Measurements from ENCODE around the gene G0S2. TPM values are rescaled to one million over a fixed set of nuclear protein-coding genes. Genes with fewer than 3 reads are reported as not detected.
"Not testable (repeated sequence)": the region's sequence is repeated elsewhere in the genome, so short reads cannot be mapped to it uniquely, and the experiment has no call there.

G0S2 gene
- total and polyA plus RNA-seq, 7 experiments from 2014 or later, result 0.39 to 128 (median 49.2) TPM; not detected in 3

- POLR2A ChIA-PET, result interaction anchor here (0.9 kb wide), 1 partner anchor 26 kb away, joined by 3 read pairs; no protein-coding TSS in a partner anchor
- peak overlapping the region in 1 of 10 donors; percentile 3 for H3K4me3 Mint-ChIP-seq
- ATAC-seq (no peak), DNase-seq (no peak)
- Histone ChIP-seq H3K27ac (ENCODE audit: low read depth, low read length) (no peak overlapping the region), H3K4me1 (ENCODE audit: control insufficient read depth in 2 of 2, insufficient read depth in 2 of 2, low read length in 2 of 2) (peaks cover 0 to 9% of the 10 kb centered on the region in 2 donors), H3K27me3 (ENCODE audit: control insufficient read depth in 2 of 2, insufficient read depth in 2 of 2, low read length in 2 of 2) (no peaks in the 10 kb centered on the region), H3K9me3 (ENCODE audit: control insufficient read depth in 2 of 3, low read length in 3 of 3) (no peaks in the 10 kb centered on the region), H3K36me3 (ENCODE audit: control insufficient read depth in 2 of 3, insufficient read depth in 3 of 3, low read length in 3 of 3) (no peaks in the 10 kb centered on the region), H3K4me3 (ENCODE audit: low read length) (no peak overlapping the region)
- peaks cover 0 to 14% (median 0%) of the 10 kb centered on the region in 5 donors for H3K36me3 Mint-ChIP-seq
- H3K27me3 Mint-ChIP-seq, result no peaks in the 10 kb centered on the region
- CTCF ChIA-PET, result interaction anchor here (0.6 to 1.4 kb wide), 3 partner anchors 9 to 132 kb away, joined by 3 to 6 read pairs (median 4); no protein-coding TSS in a partner anchor
- peak overlapping the region in 3 of 9 donors; percentile 0 to 76 (median 2) for H3K27ac Mint-ChIP-seq
- peaks cover 0 to 3% (median 0%) of the 10 kb centered on the region in 11 donors for H3K9me3 Mint-ChIP-seq
- intact Hi-C loops (cut with micrococcal nuclease), result loop anchor here in 1 of 2 donors (2.0 kb wide), 1 partner anchor 18 kb away; no protein-coding TSS in a partner anchor
- peaks cover 12 to 57% (median 16%) of the 10 kb centered on the region in 7 donors for H3K4me1 Mint-ChIP-seq
Measured at GRCh38 chr1:209697126-209697525, 21.9 kb downstream of the G0S2 start.

- ATAC-seq; POLR2A ChIA-PET; H3K36me3 ChIP-seq (ENCODE audit: control insufficient read depth in 2 of 3, insufficient read depth in 3 of 3, low read length in 3 of 3); H3K9me3 ChIP-seq (ENCODE audit: control insufficient read depth in 2 of 3, low read length in 3 of 3); H3K27me3 Mint-ChIP-seq; H3K27me3 ChIP-seq (ENCODE audit: control insufficient read depth in 2 of 2, insufficient read depth in 2 of 2, low read length in 2 of 2); H3K27ac ChIP-seq (ENCODE audit: low read depth, low read length); H3K4me1 ChIP-seq (ENCODE audit: control insufficient read depth in 2 of 2, insufficient read depth in 2 of 2, low read length in 2 of 2); intact Hi-C loops (cut with micrococcal nuclease); H3K4me3 ChIP-seq (ENCODE audit: low read length); H3K9me3 Mint-ChIP-seq; DNase-seq; H3K4me3 Mint-ChIP-seq: not testable (repeated sequence)
- H3K27ac Mint-ChIP-seq, result peak overlapping the region in 1 of 9 donors; percentile 5
- H3K4me1 Mint-ChIP-seq, result peaks cover 5 to 58% (median 10%) of the 10 kb centered on the region in 7 donors
- H3K36me3 Mint-ChIP-seq, result peaks cover 0 to 16% (median 0%) of the 10 kb centered on the region in 5 donors
- CTCF ChIA-PET, result interaction anchor here (1.1 kb wide), 1 partner anchor 9 kb away, joined by 3 read pairs; no protein-coding TSS in a partner anchor
Measured at GRCh38 chr1:209700686-209701085, 25.5 kb downstream of the G0S2 start.

GRCh38 chr1:209702832-209703231, 27.6 kb downstream of the G0S2 start:
- H3K27ac ChIP-seq (ENCODE audit: low read depth, low read length), result no peak overlapping the region
- ChIA-PET POLR2A (no interaction called here), CTCF (interaction anchor here (1.0 to 1.6 kb wide), 2 partner anchors 10 to 15 kb away, joined by 4 read pairs; no protein-coding TSS in a partner anchor)
- intact Hi-C loops (cut with micrococcal nuclease), result no loop called here
- no peak overlapping the region for H3K27ac Mint-ChIP-seq
- peaks cover 0 to 51% (median 4%) of the 10 kb centered on the region in 7 donors for H3K4me1 Mint-ChIP-seq
- no peaks in the 10 kb centered on the region for H3K4me1 ChIP-seq (ENCODE audit: control insufficient read depth in 2 of 2, insufficient read depth in 2 of 2, low read length in 2 of 2)
- no peak overlapping the region for H3K4me3 Mint-ChIP-seq
- H3K36me3 ChIP-seq (ENCODE audit: control insufficient read depth in 2 of 3, insufficient read depth in 3 of 3, low read length in 3 of 3), result no peaks in the 10 kb centered on the region
- peaks cover 0 to 16% (median 0%) of the 10 kb centered on the region in 5 donors for H3K36me3 Mint-ChIP-seq
- no peak overlapping the region for H3K4me3 ChIP-seq (ENCODE audit: low read length)
- DNase-seq (no peak), ATAC-seq (no peak)
- H3K27me3 Mint-ChIP-seq, result no peaks in the 10 kb centered on the region
- peaks cover 0 to 4% (median 0%) of the 10 kb centered on the region in 11 donors for H3K9me3 Mint-ChIP-seq
- no peaks in the 10 kb centered on the region for H3K27me3 ChIP-seq (ENCODE audit: control insufficient read depth in 2 of 2, insufficient read depth in 2 of 2, low read length in 2 of 2)
- no peaks in the 10 kb centered on the region for H3K9me3 ChIP-seq (ENCODE audit: control insufficient read depth in 2 of 3, low read length in 3 of 3)

- no peak overlapping the region for H3K4me3 ChIP-seq (ENCODE audit: low read length)
- ATAC-seq, result no peak
- Mint-ChIP-seq H3K9me3 (peaks cover 0 to 4% (median 0%) of the 10 kb centered on the region in 11 donors), H3K4me1 (peaks cover 0 to 50% (median 4%) of the 10 kb centered on the region in 7 donors), H3K36me3 (peaks cover 0 to 18% (median 0%) of the 10 kb centered on the region in 5 donors), H3K4me3 (peak overlapping the region in 1 of 10 donors; percentile 23), H3K27ac (peak overlapping the region in 1 of 9 donors; percentile 67), H3K27me3 (no peaks in the 10 kb centered on the region)
- DNase-seq, result no peak
- CTCF ChIA-PET, result interaction anchor here (0.6 kb wide), 2 partner anchors 143 to 1041 kb away, joined by 3 read pairs; no protein-coding TSS in a partner anchor
- no peaks in the 10 kb centered on the region for H3K9me3 ChIP-seq (ENCODE audit: control insufficient read depth in 2 of 3, low read length in 3 of 3)
- H3K27ac ChIP-seq (ENCODE audit: low read depth, low read length), result no peak overlapping the region
- intact Hi-C loops (cut with micrococcal nuclease), result no loop called here
- POLR2A ChIA-PET, result no interaction called here
- no peaks in the 10 kb centered on the region for H3K36me3 ChIP-seq (ENCODE audit: control insufficient read depth in 2 of 3, insufficient read depth in 3 of 3, low read length in 3 of 3)
- H3K4me1 ChIP-seq (ENCODE audit: control insufficient read depth in 2 of 2, insufficient read depth in 2 of 2, low read length in 2 of 2), result no peaks in the 10 kb centered on the region
- no peaks in the 10 kb centered on the region for H3K27me3 ChIP-seq (ENCODE audit: control insufficient read depth in 2 of 2, insufficient read depth in 2 of 2, low read length in 2 of 2)
Measured at GRCh38 chr1:209703834-209704504, 28.8 kb downstream of the G0S2 start.

GRCh38 chr1:209704584-209704983, 29.4 kb downstream of the G0S2 start, which contains the start of gene HSD11B1:
Gene HSD11B1, plus strand, starts transcription at chr1:209704846. Its CDS starts 97 bp downstream, at chr1:209704943.
- Mint-ChIP-seq H3K4me3 (peak within 1 kb of the TSS in 1 of 10 donors; percentile 23), H3K36me3 (peaks cover 0 to 16% (median 0%) of the 10 kb centered on the region in 5 donors), H3K27ac (peak within 1 kb of the TSS in 1 of 9 donors; percentile 67), H3K27me3 (no peaks in the 10 kb centered on the region), H3K9me3 (peaks cover 0 to 4% (median 0%) of the 10 kb centered on the region in 11 donors), H3K4me1 (peaks cover 0 to 52% (median 4%) of the 10 kb centered on the region in 7 donors)
- POLR2A ChIA-PET, result no interaction called here
- Histone ChIP-seq H3K36me3 (ENCODE audit: control insufficient read depth in 2 of 3, insufficient read depth in 3 of 3, low read length in 3 of 3) (no peaks in the 10 kb centered on the region), H3K27me3 (ENCODE audit: control insufficient read depth in 2 of 2, insufficient read depth in 2 of 2, low read length in 2 of 2) (no peaks in the 10 kb centered on the region), H3K4me1 (ENCODE audit: control insufficient read depth in 2 of 2, insufficient read depth in 2 of 2, low read length in 2 of 2) (no peaks in the 10 kb centered on the region), H3K27ac (ENCODE audit: low read depth, low read length) (no peak within 1 kb of the TSS), H3K4me3 (ENCODE audit: low read length) (no peak within 1 kb of the TSS), H3K9me3 (ENCODE audit: control insufficient read depth in 2 of 3, low read length in 3 of 3) (no peaks in the 10 kb centered on the region)
- CTCF ChIA-PET, result no interaction called here
- ATAC-seq (no peak), DNase-seq (no peak)
- intact Hi-C loops (cut with micrococcal nuclease), result no loop called here

- Histone ChIP-seq H3K27me3 (ENCODE audit: control insufficient read depth in 2 of 2, insufficient read depth in 2 of 2, low read length in 2 of 2) (no peaks in the 10 kb centered on the region), H3K4me3 (ENCODE audit: low read length) (no peak overlapping the region), H3K9me3 (ENCODE audit: control insufficient read depth in 2 of 3, low read length in 3 of 3) (no peaks in the 10 kb centered on the region), H3K4me1 (ENCODE audit: control insufficient read depth in 2 of 2, insufficient read depth in 2 of 2, low read length in 2 of 2) (no peaks in the 10 kb centered on the region), H3K27ac (ENCODE audit: low read depth, low read length) (no peak overlapping the region), H3K36me3 (ENCODE audit: control insufficient read depth in 2 of 3, insufficient read depth in 3 of 3, low read length in 3 of 3) (no peaks in the 10 kb centered on the region)
- ATAC-seq, result no peak
- Mint-ChIP-seq H3K36me3 (peaks cover 0 to 16% (median 0%) of the 10 kb centered on the region in 5 donors), H3K27ac (no peak overlapping the region), H3K9me3 (peaks cover 0 to 4% (median 0%) of the 10 kb centered on the region in 11 donors), H3K4me3 (no peak overlapping the region), H3K27me3 (no peaks in the 10 kb centered on the region), H3K4me1 (peaks cover 0 to 57% (median 4%) of the 10 kb centered on the region in 7 donors)
- POLR2A ChIA-PET, result no interaction called here
- no peak for DNase-seq
- CTCF ChIA-PET, result interaction anchor here (0.6 kb wide), 1 partner anchor 72 kb away, joined by 3 read pairs; no protein-coding TSS in a partner anchor
- intact Hi-C loops (cut with micrococcal nuclease), result no loop called here
Measured at GRCh38 chr1:209705033-209705598, 29.9 kb downstream of the G0S2 start.
